Stimulated activated CD4-positive, alpha-beta T cell treated with anti-CD3 and anti-CD28 coated beads, TNF-alpha, amount 100 ng/mL, for 4 hours (primary cell): ENCODE results near the gene OGA.

ENCODE experiments used
- DNase-seq, 3 experiments: peaks; one replicate each; pipeline ENCODE4 v3.0.0-alpha.2; 2020; ENCODE audit warnings: low read depth in 3 of 3

The OGA gene

DNA sequence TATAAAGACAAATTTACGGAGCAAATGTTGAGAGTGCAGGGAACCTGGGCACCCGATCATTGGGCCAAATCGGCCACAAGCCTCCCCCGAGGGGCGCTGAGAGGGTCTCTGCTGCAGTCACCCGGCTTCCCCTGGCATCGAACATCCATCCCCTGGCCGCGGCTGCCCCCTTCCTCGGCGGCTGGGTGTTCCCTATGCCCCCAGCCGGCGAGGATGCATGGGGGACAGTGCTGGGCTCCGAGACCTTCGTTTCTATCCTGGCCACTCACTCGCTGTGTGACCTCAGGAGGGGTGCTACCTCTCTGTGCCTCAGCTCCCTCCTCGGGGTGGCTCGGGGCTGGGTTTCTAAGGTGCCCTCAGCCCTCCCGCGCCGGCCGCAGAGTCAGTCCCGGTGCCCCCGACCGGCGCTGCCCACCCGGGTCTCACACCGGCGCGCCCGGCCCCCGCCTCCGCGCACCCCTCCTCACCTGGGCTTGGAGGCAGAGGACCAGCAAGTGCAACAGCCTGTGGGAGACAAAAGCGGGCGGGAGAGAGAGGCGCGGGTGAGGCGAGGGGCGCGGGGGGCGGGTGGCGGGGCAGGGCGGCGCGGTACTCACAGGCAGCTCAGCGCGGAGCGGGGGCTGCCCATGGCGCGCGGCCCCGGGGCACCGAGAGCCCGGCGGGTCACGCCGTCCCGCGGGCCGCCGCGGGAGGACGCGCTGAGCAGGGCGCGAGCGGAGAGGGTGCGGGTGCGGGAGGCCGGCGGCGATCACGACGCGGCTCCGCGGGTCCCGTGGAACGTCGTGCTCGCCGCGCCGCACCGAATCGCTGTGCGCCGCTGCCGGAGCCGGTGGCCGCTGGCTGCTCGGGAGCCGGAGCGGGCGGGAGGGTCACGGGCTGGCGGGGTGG is 42.7 kb downstream of the OGA start, which contains the start of gene FGF8:
TSS of gene FGF8 (minus strand) at position 842 of the 888 bp plus-strand sequence. CDS start at position 628, 214 bp downstream.
- no peak for DNase-seq

DNA sequence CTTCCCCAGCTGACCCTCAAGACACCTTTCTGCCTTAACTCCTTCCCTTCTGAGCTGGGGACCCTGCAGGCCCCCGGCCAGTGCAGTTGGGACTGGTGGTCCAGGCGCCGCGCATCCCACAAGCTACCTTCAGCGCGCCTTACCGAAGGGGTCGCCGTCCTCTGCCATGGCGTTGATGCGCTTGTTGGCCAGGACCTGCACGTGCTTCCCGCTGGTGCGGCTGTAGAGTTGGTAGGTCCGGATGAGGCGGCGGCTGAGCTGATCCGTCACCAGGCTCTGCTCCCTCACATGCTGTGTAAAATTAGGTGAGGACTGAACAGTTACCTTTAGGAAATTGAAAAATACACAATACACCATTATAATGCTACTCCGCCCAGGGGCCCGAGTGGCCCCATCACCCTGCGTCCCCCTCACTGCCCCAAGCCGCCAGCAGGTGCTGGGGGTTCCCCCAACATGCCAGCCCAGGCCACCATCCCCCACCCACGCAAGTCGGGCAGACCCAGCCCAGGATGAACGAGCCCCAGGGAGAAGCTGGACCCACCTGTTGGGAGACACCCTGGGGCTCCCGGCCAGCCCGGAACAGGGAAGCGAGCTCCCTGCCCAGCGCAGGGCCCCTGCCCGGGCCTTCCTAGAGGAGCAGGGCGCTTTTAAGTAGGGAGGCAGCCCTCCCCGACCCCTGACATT is 43.5 kb downstream of the OGA start:
- DNase-seq: no peak

GRCh38 chr10:101773923-101774588 is 44.2 kb downstream of the OGA start:
- DNase-seq: no peak

DNA sequence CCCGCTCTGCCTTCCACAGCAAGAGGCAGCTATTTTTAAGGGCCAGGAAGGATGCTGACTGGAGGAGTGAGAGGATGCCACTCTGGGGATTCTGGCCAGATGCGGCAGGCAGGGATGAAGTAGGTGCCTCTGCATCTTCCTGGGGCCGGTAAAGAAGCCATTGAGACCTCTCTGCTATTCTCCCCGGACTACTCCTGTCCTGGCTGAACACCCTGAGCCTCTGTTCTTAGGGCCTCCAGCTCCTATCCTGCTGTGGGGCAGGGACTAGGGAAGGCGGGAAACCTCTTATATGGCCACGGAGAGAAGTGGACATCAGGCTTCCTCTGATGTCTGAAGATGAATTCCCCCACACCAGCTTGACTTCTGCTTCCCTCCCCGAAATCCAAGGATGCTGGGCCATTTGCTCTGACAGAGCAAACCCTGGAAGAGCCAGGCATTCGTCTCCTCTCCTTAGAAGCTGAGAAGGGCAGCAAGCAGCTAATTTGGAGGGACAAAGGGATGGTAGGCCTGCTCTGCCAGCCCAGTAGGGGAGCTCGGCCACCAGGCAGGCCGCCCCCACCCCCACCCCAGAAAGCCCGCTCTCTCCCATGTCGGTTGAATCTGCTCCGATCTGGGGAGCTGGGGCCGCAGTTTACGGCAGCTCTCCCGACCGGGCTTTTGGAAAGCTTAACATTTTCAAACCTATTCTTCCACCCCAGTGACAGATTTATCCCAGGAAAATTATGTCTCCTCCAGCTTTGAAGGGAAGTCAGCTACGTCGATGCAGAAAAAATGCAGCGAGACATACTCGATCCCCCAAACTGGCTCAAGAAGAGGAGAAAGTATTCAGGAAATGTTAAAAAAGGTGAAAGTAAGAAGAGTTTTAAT is 45.1 kb downstream of the OGA start:
- DNase-seq: no peak

GRCh38 chr10:101772017-101772894 is 46.0 kb downstream of the OGA start:
- no peak for DNase-seq

DNA sequence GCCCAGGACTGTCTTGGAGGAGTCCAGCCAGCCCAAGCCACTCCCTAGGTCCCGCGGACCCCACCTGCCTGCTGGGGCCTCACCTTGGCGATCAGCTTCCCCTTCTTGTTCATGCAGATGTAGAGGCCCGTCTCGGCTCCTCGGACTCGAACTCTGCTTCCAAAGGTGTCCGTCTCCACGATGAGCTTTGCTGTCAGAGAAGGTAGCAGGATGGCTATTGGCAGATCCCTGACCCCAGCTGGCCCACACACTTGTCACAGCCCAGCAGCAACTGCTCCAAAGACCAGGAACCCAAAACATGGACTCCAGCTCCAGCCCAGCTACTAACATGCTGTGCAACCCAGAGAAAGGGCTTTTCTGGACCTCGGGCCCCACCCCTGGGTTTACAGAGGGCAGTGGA is 46.9 kb downstream of the OGA start:
- no peak for DNase-seq

DNA sequence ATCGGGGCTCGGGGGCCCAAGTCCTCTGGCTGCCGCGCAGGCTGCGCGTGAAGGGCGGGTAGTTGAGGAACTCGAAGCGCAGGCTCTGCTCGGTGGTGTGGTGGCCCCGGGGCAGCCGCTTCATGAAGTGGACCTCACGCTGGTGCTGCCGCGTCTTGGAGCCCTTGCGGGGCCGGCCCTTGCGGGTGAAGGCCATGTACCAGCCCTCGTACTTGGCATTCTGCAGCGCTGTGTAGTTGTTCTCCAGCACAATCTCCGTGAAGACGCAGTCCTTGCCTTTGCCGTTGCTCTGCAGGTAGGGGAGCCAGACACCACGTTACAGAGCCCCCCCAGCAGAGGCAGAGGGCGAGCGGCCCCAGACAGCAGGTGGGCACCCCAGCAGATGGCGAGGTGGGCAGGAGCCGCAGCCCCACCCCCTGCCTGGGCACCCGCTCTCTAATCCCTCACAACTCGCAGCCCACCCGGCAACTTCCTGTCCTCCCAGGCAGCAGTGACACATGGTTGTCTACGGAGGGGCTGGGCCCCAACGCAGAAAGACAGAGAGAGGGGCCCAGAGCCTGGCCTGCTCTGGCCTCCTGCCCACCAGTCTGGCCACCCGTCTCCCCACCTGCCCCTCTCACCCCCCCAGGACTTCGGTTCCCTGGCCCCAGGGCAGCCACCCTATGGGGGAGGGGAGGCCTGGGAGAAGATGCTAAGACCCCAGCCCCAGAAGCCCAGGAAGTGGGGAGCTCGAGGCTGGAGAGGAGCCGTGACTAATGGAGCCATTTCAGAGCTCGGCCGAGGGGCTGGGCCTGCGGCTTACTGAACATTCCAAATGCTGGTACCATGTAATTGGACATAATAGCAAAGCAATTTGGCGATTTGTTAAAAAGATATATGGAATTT is 47.7 kb downstream of the OGA start:
- DNase-seq: no peak

- DNase-seq: no peak
Measured at GRCh38 chr10:101769541-101770180, 48.6 kb downstream of the OGA start.

GRCh38 chr10:101768791-101769170 is 49.5 kb downstream of the OGA start:
- no peak for DNase-seq

- DNase-seq: no peak
Measured at GRCh38 chr10:101767966-101768790, 50.1 kb downstream of the OGA start.

DNA sequence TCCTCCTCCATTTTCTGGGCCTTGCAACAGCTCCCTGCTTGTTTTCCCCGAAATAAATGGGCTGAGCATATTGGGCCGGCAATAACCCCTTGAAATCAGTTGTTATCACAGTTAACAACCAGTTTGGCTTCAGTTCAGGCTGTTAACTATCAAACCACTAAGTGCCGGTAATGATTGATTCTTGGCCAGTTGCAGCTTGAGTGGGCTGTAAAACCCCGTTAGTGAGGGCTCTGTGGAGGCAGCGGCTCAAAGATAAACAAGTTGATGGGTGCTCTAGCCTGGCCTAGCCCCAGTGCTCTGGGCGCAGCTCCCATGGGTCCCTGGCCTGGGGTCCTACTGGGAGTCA is 50.7 kb downstream of the OGA start:
- no peak for DNase-seq

GRCh38 chr10:101766753-101767599 is 51.3 kb downstream of the OGA start:
- DNase-seq: no peak

- DNase-seq: no peak
Measured at GRCh38 chr10:101766306-101766705, 51.9 kb downstream of the OGA start.

DNA sequence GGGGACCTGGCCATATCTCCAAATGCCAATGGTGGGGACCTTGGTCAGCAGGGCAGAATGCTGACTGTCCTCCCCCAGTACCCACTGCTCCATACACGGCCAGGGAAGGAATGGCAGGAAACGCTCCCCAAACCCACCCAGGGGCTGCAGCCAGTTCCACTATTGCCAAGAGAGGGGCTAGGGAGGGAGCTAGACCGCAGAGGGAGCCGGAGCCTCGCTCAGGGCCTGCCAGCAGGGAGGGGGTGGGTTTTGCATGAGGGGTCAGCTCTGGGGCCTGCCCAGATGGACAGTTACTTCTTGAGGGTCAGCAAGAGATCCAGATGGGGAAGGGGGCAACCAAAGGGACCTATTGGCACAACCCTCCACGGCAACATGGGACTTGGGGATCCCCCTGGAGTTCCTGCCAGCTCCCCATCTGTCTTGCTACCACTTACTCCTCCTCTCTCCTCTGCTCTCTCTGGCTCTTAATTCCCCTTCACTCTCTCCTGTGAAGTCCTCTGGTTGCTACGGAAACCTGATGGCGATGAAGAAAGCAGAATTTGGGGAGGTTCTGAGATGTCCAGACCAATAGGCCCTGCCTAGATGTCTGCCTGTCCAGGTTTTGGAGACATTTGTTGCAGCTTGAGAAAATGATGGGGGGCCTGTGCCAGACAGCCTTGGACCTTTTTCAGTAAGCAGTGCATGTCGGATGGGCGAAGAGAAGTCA is 55.0 kb downstream of the OGA start:
- DNase-seq: no peak

- DNase-seq: no peak
Measured at GRCh38 chr10:101762736-101763135, 55.5 kb downstream of the OGA start.

GRCh38 chr10:101761226-101761625 is 57.0 kb downstream of the OGA start:
- no peak for DNase-seq

GRCh38 chr10:101760510-101760909 is 57.7 kb downstream of the OGA start:
- no peak for DNase-seq
